Fibroblast of lung (primary cell): ENCODE results near the gene S1PR1.

Experiments used
- EZH2 ChIP-seq: IDR thresholded peaks from 2 replicates; pipeline ENCODE4 v1.5.1; 2012; ENCODE audit warnings: low read length, control low read depth, mild to moderate bottlenecking; ENCODE audit errors: missing control alignments
- TF ChIP-seq, protein P1 (sequence below), 2 donors: IDR thresholded peaks in 1 of 2; conservative IDR thresholded peaks in 1 of 2; 1 replicate in 1 of 2; 2 replicates in 1 of 2; pipeline ENCODE4 v1.5.1; 2011 to 2012; ENCODE audit warnings: low read length in 2 of 2, control low read depth in 1 of 2, inconsistent platforms in 1 of 2, low read depth in 1 of 2, mild to moderate bottlenecking in 1 of 2

- TF ChIP-seq, protein P1, sequence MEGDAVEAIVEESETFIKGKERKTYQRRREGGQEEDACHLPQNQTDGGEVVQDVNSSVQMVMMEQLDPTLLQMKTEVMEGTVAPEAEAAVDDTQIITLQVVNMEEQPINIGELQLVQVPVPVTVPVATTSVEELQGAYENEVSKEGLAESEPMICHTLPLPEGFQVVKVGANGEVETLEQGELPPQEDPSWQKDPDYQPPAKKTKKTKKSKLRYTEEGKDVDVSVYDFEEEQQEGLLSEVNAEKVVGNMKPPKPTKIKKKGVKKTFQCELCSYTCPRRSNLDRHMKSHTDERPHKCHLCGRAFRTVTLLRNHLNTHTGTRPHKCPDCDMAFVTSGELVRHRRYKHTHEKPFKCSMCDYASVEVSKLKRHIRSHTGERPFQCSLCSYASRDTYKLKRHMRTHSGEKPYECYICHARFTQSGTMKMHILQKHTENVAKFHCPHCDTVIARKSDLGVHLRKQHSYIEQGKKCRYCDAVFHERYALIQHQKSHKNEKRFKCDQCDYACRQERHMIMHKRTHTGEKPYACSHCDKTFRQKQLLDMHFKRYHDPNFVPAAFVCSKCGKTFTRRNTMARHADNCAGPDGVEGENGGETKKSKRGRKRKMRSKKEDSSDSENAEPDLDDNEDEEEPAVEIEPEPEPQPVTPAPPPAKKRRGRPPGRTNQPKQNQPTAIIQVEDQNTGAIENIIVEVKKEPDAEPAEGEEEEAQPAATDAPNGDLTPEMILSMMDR (conservative IDR thresholded peaks at IDR 0.05 in 1 of 2, IDR thresholded peaks at IDR 0.05 in 1 of 2; ENCODE audit: low read depth in 1 of 2, low read length in 2 of 2), result no peak
- TF ChIP-seq EZH2, result no peak
Measured at GRCh38 chr1:101261623-101262022, 24.8 kb downstream of the S1PR1 start.
